Neural cell (in vitro differentiated cells): ENCODE data around the gene SLK.

Experiments used
- CTCF ChIP-seq: fragments of 450-650 bp; IDR thresholded peaks from 2 replicates; pipeline ENCODE4 v1.5.1; 2014; ENCODE audit warnings: antibody characterized with exemption, mild to moderate bottlenecking, moderate library complexity; ENCODE audit not compliant: poor library complexity, severe bottlenecking
- EP300 ChIP-seq: fragments of 450-650 bp; conservative IDR thresholded peaks from 2 replicates; pipeline ENCODE4 v1.6.1; 2014; ENCODE audit warnings: antibody characterized with exemption, mild to moderate bottlenecking, moderate library complexity; ENCODE audit not compliant: poor library complexity, severe bottlenecking
- EZH2 ChIP-seq: fragments of 200-600, 300-800 bp; shearing (Covaris generic), sonication (generic); IDR thresholded peaks from 2 replicates; pipeline ENCODE4 v1.6.1; 2014; ENCODE audit warnings: antibody characterized with exemption, low read length, borderline replicate concordance, mild to moderate bottlenecking; ENCODE audit not compliant: insufficient read depth, poor library complexity, severe bottlenecking
- MXI1 ChIP-seq: fragments of 450-650 bp; conservative IDR thresholded peaks from 2 replicates; pipeline ENCODE4 v1.6.1; 2014; ENCODE audit warnings: antibody characterized with exemption, mild to moderate bottlenecking; ENCODE audit not compliant: poor library complexity, severe bottlenecking
- POLR2AphosphoS5 ChIP-seq: IDR thresholded peaks from 2 replicates; pipeline ENCODE4 v1.6.1; 2012
- RAD21 ChIP-seq: fragments of 450-650 bp; conservative IDR thresholded peaks from 2 replicates; pipeline ENCODE4 v1.6.1; 2014; ENCODE audit warnings: antibody characterized with exemption, mild to moderate bottlenecking, moderate library complexity
- REST ChIP-seq: IDR thresholded peaks from 2 replicates; pipeline ENCODE4 v1.6.1; 2012; ENCODE audit warnings: borderline replicate concordance
- SMC3 ChIP-seq: fragments of 450-650 bp; conservative IDR thresholded peaks from 2 replicates; pipeline ENCODE4 v1.6.1; 2014; ENCODE audit warnings: antibody characterized with exemption, mild to moderate bottlenecking, moderate library complexity; ENCODE audit not compliant: poor library complexity
- TAF1 ChIP-seq: IDR thresholded peaks from 2 replicates; pipeline ENCODE4 v1.6.1; 2012; ENCODE audit warnings: low read depth

- no peak for TF ChIP-seq CTCF
- no peak for TF ChIP-seq POLR2AphosphoS5
- TF ChIP-seq EZH2: no peak
- TF ChIP-seq MXI1: no peak
- no peak for TF ChIP-seq EP300
- TF ChIP-seq REST: no peak
- TF ChIP-seq RAD21: no peak
- no peak for TF ChIP-seq TAF1
- no peak for TF ChIP-seq SMC3
These were observed 34.0 kb upstream of the SLK start for GRCh38 chr10:103932971-103933370.
